Measurements from ENCODE around the gene PNCK. TPM values are rescaled to one million over a fixed set of nuclear protein-coding genes. Genes with fewer than 3 reads are reported as not detected.
A peak's percentile ranks its signal among the peaks of the same experiment; 100 is the strongest.
"Not testable (repeated sequence)": the region's sequence is repeated elsewhere in the genome, so short reads cannot be mapped to it uniquely, and the experiment has no call there.

The PNCK gene
- total RNA-seq, 1 experiment from 2014 or later: not detected

- DNase-seq (ENCODE audit: low read depth): no peak
Observed at GRCh38 chrX:153686711-153687110, 13.1 kb upstream of the PNCK start.

- DNase-seq (ENCODE audit: low read depth): no peak
Observed at GRCh38 chrX:153685751-153686696, 12.4 kb upstream of the PNCK start.

- DNase-seq (ENCODE audit: low read depth): no peak
Observed at GRCh38 chrX:153685156-153685536, 11.5 kb upstream of the PNCK start.

GRCh38 chrX:153684467-153685155 is 11.0 kb upstream of the PNCK start:
- no peak for DNase-seq (ENCODE audit: low read depth)

- not testable (repeated sequence) for DNase-seq (ENCODE audit: low read depth)
Observed at GRCh38 chrX:153683486-153683885, 9.9 kb upstream of the PNCK start.

GRCh38 chrX:153681175-153681574 is 7.6 kb upstream of the PNCK start:
- DNase-seq (ENCODE audit: low read depth): no peak

- no peak for DNase-seq (ENCODE audit: low read depth)
Observed at GRCh38 chrX:153674219-153674851, 722 bp upstream of the PNCK start.

GRCh38 chrX:153672531-153673427 is 834 bp downstream of the PNCK start:
- no peak for DNase-seq (ENCODE audit: low read depth)

GRCh38 chrX:153671589-153672530 is 1.8 kb downstream of the PNCK start:
- no peak for DNase-seq (ENCODE audit: low read depth)

GRCh38 chrX:153670748-153671588 is 2.6 kb downstream of the PNCK start:
- DNase-seq (ENCODE audit: low read depth): no peak

- DNase-seq (ENCODE audit: low read depth): no peak
Observed at GRCh38 chrX:153669901-153670731, 3.5 kb downstream of the PNCK start.

- DNase-seq (ENCODE audit: low read depth): no peak
Observed at GRCh38 chrX:153669174-153669890, 4.3 kb downstream of the PNCK start.

GRCh38 chrX:153668423-153669173 is 5.0 kb downstream of the PNCK start:
- no peak for DNase-seq (ENCODE audit: low read depth)

GRCh38 chrX:153667956-153668396 is 5.6 kb downstream of the PNCK start:
- DNase-seq (ENCODE audit: low read depth): peak; percentile 64

GRCh38 chrX:153667281-153667955 is 6.2 kb downstream of the PNCK start:
- no peak for DNase-seq (ENCODE audit: low read depth)

- no peak for DNase-seq (ENCODE audit: low read depth)
Observed at GRCh38 chrX:153665726-153666306, 7.8 kb downstream of the PNCK start.
